GM18951 (cell line): ENCODE measurements around the gene CAV3.
"Not testable (repeated sequence)": the region's sequence is repeated elsewhere in the genome, so short reads cannot be mapped to it uniquely, and the experiment has no call there.

Source experiments
- POLR2A ChIP-seq: IDR thresholded peaks from 4 replicates; pipeline ENCODE4 v1.6.1; 2011; ENCODE audit warnings: mild to moderate bottlenecking; ENCODE audit not compliant: insufficient read length, insufficient read depth; ENCODE audit errors: extremely low read depth
- in situ Hi-C: fragments of 300-500 bp; cut with MboI; formaldehyde crosslinking; loops from one replicate; pipeline ENCODE4 v1.12.0; 2022; ENCODE audit warnings: low sequenced_read_pairs, mixed read lengths, inconsistent platforms; ENCODE audit not compliant: unreplicated experiment

CAV3 gene

GRCh38 chr3:8733332-8734094 is at the start of gene CAV3:
TSS of gene CAV3 (plus strand) at chr3:8733802. CDS start at chr3:8733877, 75 bp downstream.
- TF ChIP-seq POLR2A, result no peak
- in situ Hi-C loops, result no loop called here

GRCh38 chr3:8684992-8685391 is 48.6 kb upstream of the CAV3 start:
- in situ Hi-C loops, result not testable (repeated sequence)

GRCh38 chr3:8691295-8691694 is 42.3 kb upstream of the CAV3 start:
- in situ Hi-C loops, result not testable (repeated sequence)

- in situ Hi-C loops, result no loop called here
- no peak for TF ChIP-seq POLR2A
These were observed 31.0 kb upstream of the CAV3 start for GRCh38 chr3:8702560-8702959.

- in situ Hi-C loops, result no loop called here
- TF ChIP-seq POLR2A, result no peak
These were observed 28.0 kb upstream of the CAV3 start for GRCh38 chr3:8705575-8705974.

DNA sequence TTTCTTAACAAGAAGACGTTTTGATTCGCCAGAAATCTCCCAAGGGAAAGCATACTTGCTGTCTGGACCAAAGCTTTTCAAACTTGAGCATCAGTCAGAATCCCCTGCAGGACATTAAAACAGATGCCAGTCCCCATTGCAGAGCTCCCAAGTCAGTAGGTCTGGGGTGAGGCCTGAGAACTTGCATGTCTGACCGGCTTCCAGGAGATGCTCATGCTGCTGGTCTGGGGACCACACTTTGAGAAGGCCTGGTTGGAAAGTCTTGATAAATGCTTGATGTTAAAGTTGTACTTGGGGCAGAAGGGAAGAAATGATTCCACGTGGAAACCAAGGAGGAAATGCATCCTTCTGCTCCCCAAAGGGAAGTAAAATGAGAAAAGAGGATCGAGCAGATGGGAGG is 24.3 kb upstream of the CAV3 start:
- in situ Hi-C loops, result no loop called here
- no peak for TF ChIP-seq POLR2A

DNA sequence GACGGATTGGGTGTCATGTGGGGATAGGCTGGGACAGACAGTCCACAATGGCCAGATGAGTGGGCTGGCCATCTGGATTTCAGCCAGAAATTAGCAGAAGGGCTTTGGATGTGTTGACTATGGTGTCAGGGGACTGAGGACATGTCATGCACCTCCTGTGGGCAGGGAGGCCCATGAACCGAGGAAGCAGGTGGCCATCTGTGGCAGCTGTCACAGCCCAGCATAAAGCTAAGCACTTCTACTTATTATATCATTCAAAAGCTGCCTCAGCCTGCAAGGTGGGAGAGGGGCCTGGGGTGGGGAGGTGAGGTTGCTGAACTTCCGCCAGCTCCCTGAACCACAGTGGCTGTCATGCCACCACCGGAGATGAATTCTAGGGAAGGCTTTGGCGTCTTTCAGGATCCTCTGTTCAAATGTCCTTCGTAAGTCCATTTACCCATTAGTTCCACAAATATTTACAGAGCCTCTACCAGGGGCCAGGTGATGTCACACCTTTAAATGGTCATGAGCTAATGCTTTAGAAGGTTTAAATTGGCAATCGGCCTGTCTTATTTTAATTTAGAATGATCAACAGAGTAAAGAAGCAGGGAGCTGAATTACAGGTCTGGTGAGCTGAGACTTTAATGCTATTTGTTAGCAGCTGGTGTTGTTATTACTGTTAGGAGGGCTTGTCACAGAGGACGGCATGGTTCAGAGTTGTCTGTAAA is 23.6 kb upstream of the CAV3 start:
- in situ Hi-C loops, result no loop called here
- TF ChIP-seq POLR2A, result no peak

DNA sequence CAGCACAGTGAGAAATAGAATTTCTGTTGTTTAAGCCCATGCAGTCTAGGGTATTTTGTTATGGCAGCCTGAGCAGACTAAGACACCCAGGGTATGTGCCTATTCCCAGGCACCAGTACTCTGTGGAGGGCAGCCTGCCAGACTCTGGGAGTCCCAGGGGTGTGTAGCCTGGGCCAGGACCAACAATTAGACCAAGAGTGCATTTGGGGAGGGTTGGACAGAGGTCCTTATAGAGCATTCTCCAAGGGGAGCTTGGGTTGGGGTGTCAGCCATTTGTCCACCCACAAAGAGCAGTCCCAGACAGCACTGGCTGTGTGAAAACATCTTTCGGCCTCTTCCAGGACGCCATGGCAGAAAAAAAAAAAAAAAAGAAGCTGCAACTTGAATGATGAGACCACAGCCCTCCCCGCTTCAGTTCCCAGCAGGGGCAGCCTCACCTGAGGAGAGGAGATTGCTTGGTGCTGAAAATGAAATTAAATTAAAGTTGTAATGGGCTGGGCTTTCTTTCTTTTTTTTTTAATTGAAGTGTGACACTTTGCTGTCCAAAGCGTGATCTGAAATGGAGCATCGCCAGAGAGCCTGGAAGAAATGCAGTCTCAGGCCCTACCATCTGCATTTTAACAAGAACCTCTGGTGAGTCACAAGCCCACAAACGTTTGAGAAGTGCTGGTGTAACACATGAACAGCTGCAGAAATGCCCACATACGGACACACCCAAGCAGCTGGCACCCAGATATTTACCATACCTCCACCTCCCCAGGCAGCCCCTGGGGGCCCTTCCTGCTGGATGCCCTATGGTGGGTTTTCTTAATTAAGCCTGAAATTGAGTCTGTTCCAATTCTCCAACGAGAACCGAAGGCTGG is 21.3 kb upstream of the CAV3 start:
- in situ Hi-C loops, result no loop called here
- no peak for TF ChIP-seq POLR2A

DNA sequence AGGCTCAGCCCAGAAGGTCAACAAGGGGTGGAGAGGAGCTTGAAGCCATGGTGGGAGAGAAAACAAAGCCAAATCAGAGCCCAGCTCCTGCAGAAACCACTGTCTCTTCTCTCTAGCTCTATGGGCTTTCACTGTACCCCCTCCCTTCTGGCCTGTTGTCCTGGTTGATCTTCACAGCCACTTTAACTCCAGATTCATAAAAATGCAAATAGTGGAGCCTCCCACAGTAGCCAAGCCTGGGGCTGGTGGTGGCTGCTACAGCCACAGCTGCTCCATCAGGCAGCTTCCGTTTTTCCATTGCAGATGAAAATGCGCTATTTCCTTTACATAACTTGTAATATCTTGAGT is 20.7 kb upstream of the CAV3 start:
- in situ Hi-C loops, result no loop called here

GRCh38 chr3:8713901-8714759 is 19.5 kb upstream of the CAV3 start:
- in situ Hi-C loops, result no loop called here
- no peak for TF ChIP-seq POLR2A

More for the DNA sequence above, 20.7 kb upstream of the CAV3 start:
- no peak for TF ChIP-seq POLR2A

GRCh38 chr3:8715757-8716156 is 17.8 kb upstream of the CAV3 start:
- in situ Hi-C loops, result not testable (repeated sequence)

- in situ Hi-C loops, result no loop called here
- TF ChIP-seq POLR2A, result no peak
These were observed 10.8 kb upstream of the CAV3 start for GRCh38 chr3:8722808-8723207.

GRCh38 chr3:8723612-8724011 is 10.0 kb upstream of the CAV3 start:
- no peak for TF ChIP-seq POLR2A
- in situ Hi-C loops, result no loop called here
